ENCODE data around the gene PDE11A.
A peak's percentile ranks its signal among the peaks of the same experiment; 100 is the strongest.

Gene PDE11A

DNA sequence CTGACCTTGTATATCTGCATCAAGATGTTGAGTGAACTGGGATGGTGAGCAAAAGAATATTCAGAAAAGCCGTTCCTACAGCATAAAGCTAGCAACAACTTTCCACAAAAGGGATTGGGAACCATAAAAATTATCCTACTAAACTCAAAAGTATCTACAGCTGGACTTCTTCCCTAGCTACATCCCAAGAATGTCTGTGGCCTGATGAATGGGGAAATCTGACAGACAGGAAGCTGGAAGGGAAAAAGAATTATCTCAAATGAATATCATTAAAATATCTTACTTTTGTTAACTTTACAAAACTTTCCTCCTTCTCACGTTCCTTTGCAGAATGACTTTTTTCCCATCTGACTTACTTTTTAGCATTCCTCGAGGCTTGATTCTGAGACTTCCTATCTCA is 150.9 kb downstream of the PDE11A start:
- DNase-seq, result no peak

GRCh38 chr2:177917169-177917568 is 155.4 kb downstream of the PDE11A start:
- no peak for DNase-seq

DNA sequence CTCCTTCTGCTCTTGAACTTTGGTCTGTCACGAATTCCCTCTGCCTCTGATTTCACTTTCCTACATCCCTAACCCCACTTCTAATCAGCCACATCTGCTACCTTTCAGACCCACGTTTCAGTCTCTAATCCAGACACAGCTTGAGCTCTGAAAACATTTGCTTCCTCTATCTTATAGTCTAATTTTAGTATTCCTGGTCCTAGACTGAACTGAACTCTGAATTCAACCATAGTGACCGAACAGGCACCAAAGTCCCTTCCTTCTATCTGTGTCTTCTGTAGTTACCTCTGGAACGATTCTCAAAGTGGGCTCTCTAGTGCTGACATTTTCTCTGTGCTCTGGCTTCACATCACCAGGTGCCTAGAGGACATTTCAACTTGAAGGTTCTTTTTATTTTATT is 156.2 kb downstream of the PDE11A start:
- DNase-seq, result no peak

DNA sequence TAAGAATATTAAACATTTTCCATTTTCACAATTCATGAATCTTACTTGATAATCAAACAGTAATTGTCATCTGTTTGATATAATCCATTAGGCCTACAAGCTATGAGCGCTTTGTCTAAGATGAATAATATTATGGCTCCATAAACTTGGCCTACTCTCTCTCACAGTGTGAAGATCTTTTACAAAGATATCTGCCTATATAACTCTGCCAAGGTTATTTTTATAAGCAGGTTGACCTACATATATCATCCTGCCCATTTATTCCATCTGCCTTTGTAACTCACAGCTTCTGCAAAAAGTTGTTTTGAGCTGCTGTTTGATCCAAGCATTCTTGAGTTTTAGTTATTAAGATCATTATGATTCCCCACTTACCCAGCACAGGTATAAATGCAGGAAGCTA is 158.3 kb downstream of the PDE11A start:
- DNase-seq, result no peak

DNA sequence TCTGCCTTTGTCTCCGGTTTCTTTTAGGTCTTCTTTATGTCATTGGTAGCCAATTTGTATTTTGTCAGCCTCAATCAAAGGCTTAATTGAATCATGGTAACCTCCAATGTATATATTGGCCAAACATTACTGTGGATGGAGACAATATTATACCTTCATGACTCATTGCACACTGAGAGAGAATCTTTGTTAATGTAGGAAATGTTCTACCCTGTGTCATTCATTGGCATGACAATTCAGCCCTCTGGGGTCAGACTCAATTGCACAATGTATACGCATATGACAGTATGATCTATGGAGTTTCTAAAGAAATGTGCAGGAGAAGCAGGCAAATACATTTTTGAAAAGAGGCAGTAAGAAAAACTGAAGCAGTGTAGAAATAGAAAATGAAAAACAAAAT is 162.6 kb downstream of the PDE11A start:
- DNase-seq, result no peak

DNA sequence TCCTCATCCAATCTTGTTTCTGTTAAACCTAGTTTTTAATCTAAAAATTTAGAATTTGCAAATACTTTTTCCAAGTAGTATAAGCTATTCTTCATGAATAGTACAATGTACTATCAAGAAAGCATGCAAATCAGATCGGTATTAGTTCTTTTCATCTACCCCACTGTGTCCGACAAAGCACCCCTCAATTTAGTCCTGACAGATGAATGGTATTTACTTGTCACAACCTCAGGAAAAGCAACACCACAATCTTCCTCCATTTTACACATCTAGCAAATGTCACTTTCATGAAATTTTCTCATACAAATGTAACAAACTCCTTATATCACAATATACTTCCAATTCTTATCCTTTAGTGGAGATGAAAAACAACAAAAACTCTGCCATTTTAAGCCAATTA is 163.8 kb downstream of the PDE11A start:
- DNase-seq, result no peak

- DNase-seq, result no peak
Measured at GRCh38 chr2:177908182-177908581, 164.4 kb downstream of the PDE11A start.

DNA sequence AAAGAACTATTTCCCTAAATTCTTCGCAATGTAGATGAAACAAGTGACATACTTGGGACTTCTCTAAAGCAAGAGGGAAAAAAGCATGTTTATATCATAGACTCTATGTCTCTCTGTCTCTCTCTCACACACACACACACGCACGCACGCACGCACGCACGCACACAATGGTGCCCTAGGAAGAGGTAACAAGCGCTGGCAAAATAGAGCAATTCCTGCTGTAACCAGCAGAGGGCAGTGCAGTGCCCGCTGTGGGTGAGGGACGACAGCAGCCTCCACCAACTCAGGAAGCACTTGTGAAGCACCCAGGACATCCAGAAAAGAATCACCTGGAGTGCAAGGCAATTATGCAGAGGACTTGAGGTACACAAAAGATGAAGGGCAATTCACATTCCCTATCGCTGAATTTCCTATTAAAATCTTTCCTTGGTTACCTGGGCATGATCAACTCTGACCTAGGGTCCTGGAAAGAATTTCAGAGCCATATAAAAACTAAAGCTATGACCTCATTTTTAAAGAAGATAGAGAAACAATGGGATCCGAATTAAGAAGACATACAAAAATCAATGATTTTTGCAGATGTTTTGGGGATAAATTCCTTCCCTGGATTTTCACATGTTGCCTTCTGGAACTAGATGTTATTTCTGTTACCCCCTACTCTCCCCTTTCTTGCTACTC is 166.4 kb downstream of the PDE11A start:
- peak; percentile 44 for DNase-seq

- DNase-seq, result no peak
Measured at GRCh38 chr2:177905640-177906039, 166.9 kb downstream of the PDE11A start.

GRCh38 chr2:177902395-177903163 is 170.0 kb downstream of the PDE11A start:
- DNase-seq, result no peak

DNA sequence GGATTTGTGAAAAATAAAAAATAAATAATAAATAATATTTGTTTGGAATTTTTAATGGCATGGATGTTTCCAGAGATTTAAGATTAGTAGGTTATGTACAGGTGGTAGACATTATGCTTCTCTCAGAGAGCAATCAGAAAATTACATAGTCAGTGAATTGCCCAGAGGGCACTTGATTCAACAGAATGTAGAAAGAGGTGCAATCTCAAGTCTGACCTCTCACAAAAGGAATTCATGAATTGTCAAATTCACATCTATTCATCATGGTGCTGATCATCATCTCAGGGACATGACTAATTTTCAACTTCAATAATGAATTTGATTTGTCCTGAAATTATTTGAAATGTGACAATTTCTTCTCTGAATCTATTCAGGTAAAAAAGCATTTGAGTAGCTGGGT is 172.5 kb downstream of the PDE11A start:
- no peak for DNase-seq

- DNase-seq, result no peak
Measured at GRCh38 chr2:177897278-177897677, 175.3 kb downstream of the PDE11A start.

DNA sequence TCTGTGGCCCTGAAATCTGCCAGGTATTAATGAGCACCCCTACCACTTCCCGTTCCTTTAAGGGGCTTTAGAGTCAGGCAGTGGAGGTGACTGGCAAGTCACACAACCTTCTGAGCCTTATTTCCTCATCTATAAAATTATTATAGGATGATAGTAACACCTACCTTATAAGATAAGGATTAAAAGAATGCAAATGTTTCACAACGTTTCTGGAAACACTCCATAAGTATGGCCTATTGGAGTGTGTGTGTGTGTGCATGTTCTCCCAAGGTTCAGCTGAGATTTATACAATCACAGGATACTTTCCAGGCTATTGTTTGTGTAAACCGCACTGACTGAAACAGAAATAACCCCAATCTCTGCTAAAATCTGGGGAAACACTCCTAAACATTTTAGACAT is 176.0 kb downstream of the PDE11A start:
- no peak for DNase-seq

DNA sequence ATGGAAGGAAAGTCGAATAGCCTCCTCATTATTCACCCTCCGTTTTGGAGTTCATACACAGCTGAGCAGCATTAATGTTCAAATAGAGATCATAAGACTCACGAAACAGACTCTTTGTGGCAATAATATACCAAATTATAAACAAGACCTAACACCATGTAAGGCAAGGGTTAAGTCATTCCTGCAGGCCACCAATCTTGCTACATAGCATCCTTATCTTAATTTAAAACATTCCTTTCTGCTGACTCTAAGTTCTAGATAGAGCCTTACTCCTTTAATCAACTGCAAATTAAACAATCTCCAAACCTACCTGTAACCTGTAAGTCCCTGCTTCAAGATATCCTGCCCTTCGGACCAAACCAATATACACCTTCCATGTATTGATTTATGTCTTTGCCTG is 178.0 kb downstream of the PDE11A start:
- no peak for DNase-seq

- no peak for DNase-seq
Measured at GRCh38 chr2:177893880-177894279, 178.7 kb downstream of the PDE11A start.

- no peak for DNase-seq
Measured at GRCh38 chr2:177891533-177891932, 181.0 kb downstream of the PDE11A start.

DNA sequence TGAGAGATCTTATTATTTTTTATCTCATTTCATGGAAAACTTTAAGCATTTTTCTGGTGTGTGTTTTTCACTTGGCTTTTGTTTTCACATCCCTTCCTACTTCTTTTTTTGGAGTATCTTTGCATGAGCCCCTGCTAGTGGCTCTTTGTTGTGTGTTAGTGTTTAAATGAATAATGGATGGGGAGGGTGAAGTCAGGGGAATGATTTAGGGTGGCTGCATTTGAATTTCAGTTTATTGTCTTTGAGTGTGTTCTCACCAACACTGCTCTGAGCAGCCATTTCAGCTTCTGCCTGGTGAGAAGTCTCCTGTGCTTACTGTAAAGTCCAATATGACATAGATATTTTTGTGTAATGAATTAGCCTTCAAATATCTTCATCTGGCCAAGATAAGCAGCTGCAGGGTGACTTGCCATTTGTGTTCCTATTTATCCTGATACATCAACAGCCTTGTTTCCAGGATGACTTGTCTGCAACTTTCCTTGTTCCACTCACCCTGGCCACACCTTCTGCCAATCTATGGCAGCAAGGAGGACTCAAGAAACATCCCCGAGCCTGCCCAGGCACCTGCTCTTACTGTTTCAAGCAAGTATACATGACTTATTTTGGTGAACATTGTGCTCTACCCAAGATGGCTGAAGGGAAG is 182.6 kb downstream of the PDE11A start:
- no peak for DNase-seq

DNA sequence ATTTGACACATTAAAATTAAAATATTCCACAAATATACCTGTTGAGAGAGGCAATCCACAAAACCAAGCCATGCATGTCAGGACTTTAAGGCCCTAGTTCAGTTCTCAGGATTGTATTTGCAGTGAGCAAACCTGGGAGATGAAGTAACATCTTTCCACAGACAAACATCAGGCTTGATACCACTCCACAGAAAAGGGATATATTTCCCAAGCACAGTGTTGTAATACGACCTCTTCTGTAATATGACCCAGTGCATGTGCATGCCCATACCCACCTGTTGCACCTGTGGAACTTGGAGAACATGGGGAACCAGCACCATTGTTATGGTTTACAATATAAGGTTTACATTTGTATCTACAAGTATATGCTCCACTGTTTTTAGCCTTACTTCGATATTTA is 184.0 kb downstream of the PDE11A start:
- no peak for DNase-seq

- no peak for DNase-seq
Measured at GRCh38 chr2:177887722-177888121, 184.9 kb downstream of the PDE11A start.

DNA sequence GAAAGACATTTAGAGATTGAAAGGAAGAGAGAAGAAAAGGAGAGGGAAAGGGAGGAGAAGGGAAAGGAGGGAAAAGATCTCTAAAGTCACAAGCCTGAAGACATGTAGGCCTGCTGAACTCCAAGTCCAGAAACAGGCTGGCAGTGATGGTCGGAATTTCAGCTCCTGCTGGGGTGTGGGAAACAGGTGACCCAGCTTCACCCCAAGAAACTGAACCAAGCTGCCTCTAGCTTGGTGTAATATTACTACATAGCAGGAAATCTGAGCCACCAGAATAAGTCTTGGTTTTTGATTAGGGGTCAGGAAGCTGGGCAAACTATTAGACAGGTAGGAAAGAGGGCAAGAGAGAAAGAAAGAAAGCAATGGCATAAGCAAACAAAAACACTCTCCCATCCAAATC is 185.8 kb downstream of the PDE11A start:
- DNase-seq, result no peak

DNA sequence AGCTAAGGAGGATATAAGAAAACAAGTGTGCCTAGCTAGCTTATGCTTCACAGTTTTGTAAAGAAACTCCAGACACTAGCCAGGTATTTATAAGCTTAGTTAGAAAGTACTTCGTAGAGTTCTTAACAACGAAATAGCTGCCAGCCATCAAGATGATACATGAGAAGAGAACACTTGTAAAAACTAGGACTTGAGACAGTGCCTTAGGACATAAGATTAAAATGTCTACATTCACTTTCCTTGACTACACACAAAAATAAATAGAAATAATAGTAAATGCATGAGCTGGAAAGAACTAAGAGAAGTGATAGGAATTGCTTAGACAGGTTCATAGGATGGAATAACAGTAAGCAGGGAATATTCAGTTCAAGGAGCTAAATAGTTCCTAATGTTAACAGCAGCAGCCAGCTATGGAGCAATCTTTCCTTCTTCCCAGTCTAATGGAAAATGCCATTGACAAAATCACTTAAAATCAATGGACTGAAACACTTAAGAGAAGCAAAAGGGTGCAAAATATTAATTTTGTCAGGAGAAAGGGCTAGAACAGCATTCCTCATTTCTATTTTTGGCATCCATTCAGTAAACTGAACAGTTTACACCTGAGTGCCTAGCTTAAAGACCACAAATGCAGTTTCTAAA is 186.6 kb downstream of the PDE11A start:
- no peak for DNase-seq

DNA sequence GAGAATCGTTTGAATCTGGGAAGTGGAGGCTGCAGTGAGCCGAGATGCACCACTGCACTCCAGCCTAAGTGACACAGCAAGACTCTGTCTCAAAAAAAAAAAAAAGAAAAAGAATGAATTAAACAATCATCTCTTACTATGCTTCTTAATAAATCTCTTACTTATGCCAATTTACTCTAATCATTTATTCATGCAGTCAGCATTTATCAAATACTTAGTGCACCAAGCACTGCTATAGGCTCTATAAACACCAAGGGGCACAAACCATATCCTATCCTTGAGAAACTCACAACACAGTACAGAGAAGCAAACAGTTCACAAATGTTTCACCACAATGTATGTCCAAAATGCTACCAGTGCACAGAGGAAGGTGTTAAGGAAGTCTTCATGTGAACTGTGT is 189.4 kb downstream of the PDE11A start:
- DNase-seq, result no peak

GRCh38 chr2:177882501-177882900 is 190.1 kb downstream of the PDE11A start:
- DNase-seq, result no peak

- DNase-seq, result no peak
Measured at GRCh38 chr2:177881921-177882320, 190.7 kb downstream of the PDE11A start.

All from NCI-H1694 treated with DMSO at 0.1 percent for 48 hours (cell line).